Neural progenitor cell (in vitro differentiated cells): ENCODE measurements around the gene SCART1. TPM values are rescaled to one million over a fixed set of nuclear protein-coding genes. Genes with fewer than 3 reads are reported as not detected.
A peak's percentile ranks its signal among the peaks of the same experiment; 100 is the strongest.

ENCODE experiments used
- DNase-seq: peaks from one replicate; pipeline ENCODE4 v3.0.0-alpha.2; 2016; ENCODE audit warnings: low spot score
- H2AFZ ChIP-seq: fragments of 200-600 bp; sonication (generic); replicated peaks from 2 replicates; pipeline ENCODE4 v1.6.1; 2016; ENCODE audit warnings: antibody characterized with exemption
- H3F3A ChIP-seq: fragments of 200-600 bp; sonication (generic); 2 replicates; pipeline ENCODE4 v1.6.1; 2016; ENCODE audit warnings: antibody characterized with exemption, low read depth
- H3K27ac ChIP-seq: fragments of 200-600 bp; sonication (generic); 2 replicates; pipeline ENCODE4 v1.5.1; 2016; ENCODE audit warnings: mild to moderate bottlenecking
- H3K27me3 ChIP-seq: fragments of 200-600 bp; sonication (generic); 2 replicates; pipeline ENCODE4 v1.6.1; 2016; ENCODE audit warnings: mild to moderate bottlenecking, moderate library complexity
- H3K36me3 ChIP-seq: fragments of 200-600 bp; sonication (generic); 2 replicates; pipeline ENCODE4 v1.5.1; 2016
- H3K4me1 ChIP-seq: fragments of 200-600 bp; sonication (generic); 2 replicates; pipeline ENCODE4 v1.6.1; 2016; ENCODE audit warnings: mixed run types
- H3K4me2 ChIP-seq: fragments of 200-600 bp; sonication (generic); 2 replicates; pipeline ENCODE4 v1.6.1; 2016
- H3K4me3 ChIP-seq: fragments of 200-600 bp; sonication (generic); 2 replicates; pipeline ENCODE4 v1.5.1; 2016
- H3K79me2 ChIP-seq: fragments of 200-600 bp; sonication (generic); 2 replicates; pipeline ENCODE4 v1.6.1; 2016; ENCODE audit warnings: low read depth
- H3K9ac ChIP-seq: fragments of 200-600 bp; sonication (generic); 2 replicates; pipeline ENCODE4 v1.6.1; 2016
- H3K9me3 ChIP-seq: fragments of 200-600 bp; sonication (generic); 2 replicates; pipeline ENCODE4 v1.5.1; 2016; ENCODE audit warnings: low read depth
- H4K20me1 ChIP-seq: fragments of 200-600 bp; sonication (generic); 2 replicates; pipeline ENCODE4 v1.6.1; 2016; ENCODE audit warnings: low read depth
- H3K27ac Mint-ChIP-seq: 3 replicates; pipeline ENCODE4 v1.8.0; 2021; ENCODE audit warnings: mixed read lengths
- H3K27me3 Mint-ChIP-seq: 2 replicates; pipeline ENCODE4 v1.8.0; 2022; ENCODE audit warnings: low read depth, mild to moderate bottlenecking, inconsistent platforms, moderate library complexity, mixed read lengths; ENCODE audit not compliant: insufficient read depth
- H3K36me3 Mint-ChIP-seq: 3 replicates; pipeline ENCODE4 v1.8.0; 2021; ENCODE audit warnings: mixed read lengths
- H3K4me1 Mint-ChIP-seq: 3 replicates; pipeline ENCODE4 v1.8.0; 2021; ENCODE audit warnings: mixed read lengths
- H3K4me3 Mint-ChIP-seq: 3 replicates; pipeline ENCODE4 v1.8.0; 2021; ENCODE audit warnings: mild to moderate bottlenecking, moderate library complexity, mixed read lengths
- H3K9me3 Mint-ChIP-seq: 3 replicates; pipeline ENCODE4 v1.8.0; 2020; ENCODE audit warnings: mixed read lengths
- EZH2 ChIP-seq: fragments of 200-600 bp; sonication (generic); IDR thresholded peaks from 2 replicates; pipeline ENCODE4 v1.6.1; 2017; ENCODE audit warnings: antibody characterized with exemption, mild to moderate bottlenecking, moderate library complexity
- EZH2phosphoT487 ChIP-seq: fragments of 200-600 bp; sonication (generic); IDR thresholded peaks from 2 replicates; pipeline ENCODE4 v1.6.1; 2017; ENCODE audit warnings: antibody characterized with exemption
- total RNA-seq: library from RNA; depleted of rRNA; stranded (reverse); fragments of >200 nt; gene quantifications from 2 replicates; pipeline ENCODE4 v1.2.3, GENCODE V29; 2015; ENCODE audit warnings: low replicate concordance
- TF ChIP-seq, protein P1 (sequence below): fragments of 200-600 bp; sonication (generic); IDR thresholded peaks from 2 replicates; pipeline ENCODE4 v1.5.1; 2017; ENCODE audit warnings: antibody characterized with exemption, mild to moderate bottlenecking

The SCART1 gene
- total RNA-seq, 1 donor from 2014 or later: 0.49 TPM

DNA sequence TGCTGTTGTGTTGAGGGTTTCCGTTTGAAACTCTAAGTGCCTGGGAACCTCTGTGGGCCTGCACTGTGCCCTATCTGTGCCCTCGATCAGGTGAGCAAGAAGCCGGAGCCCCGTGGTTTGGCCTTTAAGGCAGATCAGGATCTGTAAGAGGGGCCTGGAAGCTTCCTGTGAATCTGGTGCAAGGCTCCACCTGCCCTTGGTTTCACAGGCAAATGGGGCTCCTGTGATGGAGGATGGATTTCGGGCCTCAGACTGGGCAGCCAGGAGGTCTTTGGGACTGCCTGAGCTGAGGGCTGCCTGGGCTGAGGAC lies 21.6 kb downstream of the SCART1 start:
- TF ChIP-seq, protein P1, sequence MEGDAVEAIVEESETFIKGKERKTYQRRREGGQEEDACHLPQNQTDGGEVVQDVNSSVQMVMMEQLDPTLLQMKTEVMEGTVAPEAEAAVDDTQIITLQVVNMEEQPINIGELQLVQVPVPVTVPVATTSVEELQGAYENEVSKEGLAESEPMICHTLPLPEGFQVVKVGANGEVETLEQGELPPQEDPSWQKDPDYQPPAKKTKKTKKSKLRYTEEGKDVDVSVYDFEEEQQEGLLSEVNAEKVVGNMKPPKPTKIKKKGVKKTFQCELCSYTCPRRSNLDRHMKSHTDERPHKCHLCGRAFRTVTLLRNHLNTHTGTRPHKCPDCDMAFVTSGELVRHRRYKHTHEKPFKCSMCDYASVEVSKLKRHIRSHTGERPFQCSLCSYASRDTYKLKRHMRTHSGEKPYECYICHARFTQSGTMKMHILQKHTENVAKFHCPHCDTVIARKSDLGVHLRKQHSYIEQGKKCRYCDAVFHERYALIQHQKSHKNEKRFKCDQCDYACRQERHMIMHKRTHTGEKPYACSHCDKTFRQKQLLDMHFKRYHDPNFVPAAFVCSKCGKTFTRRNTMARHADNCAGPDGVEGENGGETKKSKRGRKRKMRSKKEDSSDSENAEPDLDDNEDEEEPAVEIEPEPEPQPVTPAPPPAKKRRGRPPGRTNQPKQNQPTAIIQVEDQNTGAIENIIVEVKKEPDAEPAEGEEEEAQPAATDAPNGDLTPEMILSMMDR: no peak
- no peak for TF ChIP-seq EZH2phosphoT487
- no peak for TF ChIP-seq EZH2
- H3K4me3 Mint-ChIP-seq: no peak overlapping the region
- peaks cover 2% of the 10 kb centered on the region for H3K27me3 Mint-ChIP-seq
- H3K36me3 Mint-ChIP-seq: no peaks in the 10 kb centered on the region
- Histone ChIP-seq H4K20me1 (no peaks in the 10 kb centered on the region), H3K79me2 (no peaks in the 10 kb centered on the region), H3K9me3 (no peaks in the 10 kb centered on the region), H3K4me2 (no peak overlapping the region), H2AFZ (no peak overlapping the region), H3K4me1 (no peaks in the 10 kb centered on the region), H3K27me3 (no peaks in the 10 kb centered on the region), H3F3A (no peaks in the 10 kb centered on the region), H3K9ac (no peak overlapping the region), H3K27ac (no peak overlapping the region), H3K4me3 (no peak overlapping the region), H3K36me3 (no peaks in the 10 kb centered on the region)
- H3K27ac Mint-ChIP-seq: no peak overlapping the region
- peaks cover 9% of the 10 kb centered on the region for H3K9me3 Mint-ChIP-seq
- no peak for DNase-seq
- H3K4me1 Mint-ChIP-seq: no peaks in the 10 kb centered on the region

DNA sequence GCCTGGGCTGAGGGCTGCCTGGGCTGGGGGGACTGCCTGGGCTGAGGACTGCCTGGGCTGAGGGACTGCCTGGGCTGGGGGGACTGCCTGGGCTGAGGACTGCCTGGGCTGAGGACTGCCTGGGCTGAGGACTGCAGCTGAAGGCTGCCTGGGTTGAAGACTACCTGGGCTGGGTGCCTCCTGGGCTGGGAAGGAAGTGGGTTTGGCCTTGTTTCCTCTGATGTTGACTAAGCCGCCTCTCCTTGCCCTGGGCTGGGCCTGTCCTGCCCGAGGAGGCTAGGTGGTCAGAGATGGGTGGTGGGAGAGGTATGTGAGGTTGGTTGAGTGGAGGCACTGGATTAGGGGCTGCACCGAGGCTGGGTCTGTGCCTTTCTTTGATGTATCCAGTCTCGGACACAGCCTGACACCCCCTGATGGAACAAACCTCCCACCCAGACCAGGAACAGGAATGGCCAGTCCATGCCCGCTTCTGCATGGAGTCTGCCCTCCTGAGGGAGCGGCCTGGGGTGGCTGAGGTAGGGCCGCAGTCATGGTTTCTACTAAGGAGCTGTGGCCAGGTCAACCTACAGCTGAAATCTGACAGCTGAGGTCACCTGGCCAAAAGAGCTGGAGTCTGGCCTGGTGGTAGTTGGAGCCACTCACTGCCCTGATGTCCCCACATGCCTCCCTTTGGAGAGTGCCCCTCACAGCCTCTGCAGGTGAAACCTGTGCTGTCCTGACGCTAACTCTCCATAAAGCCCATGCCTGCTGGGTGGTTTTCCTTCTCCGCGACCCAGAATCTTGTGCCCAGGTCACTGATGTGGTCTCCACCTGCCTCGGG lies 22.3 kb downstream of the SCART1 start:
- no peak overlapping the region for H3K4me3 Mint-ChIP-seq
- Histone ChIP-seq H4K20me1 (no peaks in the 10 kb centered on the region), H3K27me3 (no peaks in the 10 kb centered on the region), H3K27ac (no peak overlapping the region), H3F3A (no peaks in the 10 kb centered on the region), H3K9me3 (no peaks in the 10 kb centered on the region), H3K9ac (no peak overlapping the region), H3K4me3 (no peak overlapping the region), H2AFZ (no peak overlapping the region), H3K4me2 (no peak overlapping the region), H3K4me1 (no peaks in the 10 kb centered on the region), H3K36me3 (no peaks in the 10 kb centered on the region), H3K79me2 (no peaks in the 10 kb centered on the region)
- H3K9me3 Mint-ChIP-seq: peaks cover 9% of the 10 kb centered on the region
- no peaks in the 10 kb centered on the region for H3K36me3 Mint-ChIP-seq
- TF ChIP-seq EZH2phosphoT487 (no peak), EZH2 (no peak)
- TF ChIP-seq, protein P1: no peak
- peaks cover 2% of the 10 kb centered on the region for H3K27me3 Mint-ChIP-seq
- H3K27ac Mint-ChIP-seq: no peak overlapping the region
- no peak for DNase-seq
- H3K4me1 Mint-ChIP-seq: no peaks in the 10 kb centered on the region

DNA sequence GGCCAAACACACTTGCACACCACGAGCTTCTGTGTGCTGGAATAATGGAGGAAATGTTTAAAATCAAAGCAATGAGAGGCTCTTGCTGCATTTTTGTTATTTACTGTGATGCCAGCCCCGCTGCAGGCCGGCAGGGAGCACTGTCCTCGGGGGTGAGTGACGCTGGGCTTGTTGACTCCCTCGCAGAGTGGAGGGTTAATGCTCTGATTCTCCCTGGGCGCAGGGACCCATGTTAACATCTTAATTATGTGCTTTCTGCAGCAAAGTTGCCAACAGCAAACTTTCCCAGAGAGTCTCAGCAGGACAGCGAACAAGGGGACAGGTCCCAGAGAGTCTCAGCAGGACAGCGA lies 22.9 kb downstream of the SCART1 start:
- Histone ChIP-seq H3K36me3 (no peaks in the 10 kb centered on the region), H3K27ac (no peak overlapping the region), H3K79me2 (no peaks in the 10 kb centered on the region), H3F3A (no peaks in the 10 kb centered on the region), H3K9me3 (no peaks in the 10 kb centered on the region), H3K4me3 (no peak overlapping the region), H2AFZ (no peak overlapping the region), H3K9ac (no peak overlapping the region), H3K27me3 (no peaks in the 10 kb centered on the region), H4K20me1 (no peaks in the 10 kb centered on the region), H3K4me1 (no peaks in the 10 kb centered on the region), H3K4me2 (no peak overlapping the region)
- no peaks in the 10 kb centered on the region for H3K36me3 Mint-ChIP-seq
- peak overlapping the region; percentile 10 for H3K4me3 Mint-ChIP-seq
- peaks cover 5% of the 10 kb centered on the region for H3K27me3 Mint-ChIP-seq
- H3K27ac Mint-ChIP-seq: no peak overlapping the region
- TF ChIP-seq EZH2 (no peak), EZH2phosphoT487 (no peak)
- TF ChIP-seq, protein P1: no peak
- no peak for DNase-seq
- no peaks in the 10 kb centered on the region for H3K4me1 Mint-ChIP-seq
- peaks cover 10% of the 10 kb centered on the region for H3K9me3 Mint-ChIP-seq
